Subcutaneous abdominal adipose tissue (tissue), 5 donors: ENCODE results near the gene RXRG.

Source experiments
- H3K27ac ChIP-seq: one replicate; pipeline ENCODE4 v1.7.0; 2013; ENCODE audit warnings: low read depth, mild to moderate bottlenecking, inconsistent platforms, low read length, moderate library complexity
- H3K27me3 ChIP-seq, 5 donors: one replicate each; pipeline ENCODE4 v1.7.0; 2013; ENCODE audit warnings: low read length in 5 of 5, inconsistent platforms in 1 of 5; ENCODE audit not compliant: control insufficient read depth in 5 of 5, insufficient read depth in 4 of 5
- H3K36me3 ChIP-seq, 5 donors: one replicate each; pipeline ENCODE4 v1.7.0; 2013; ENCODE audit warnings: low read length in 5 of 5; ENCODE audit not compliant: control insufficient read depth in 5 of 5, insufficient read depth in 5 of 5
- H3K4me1 ChIP-seq, 5 donors: one replicate each; pipeline ENCODE4 v1.7.0; 2013; ENCODE audit warnings: low read length in 5 of 5, mild to moderate bottlenecking in 3 of 5, moderate library complexity in 1 of 5; ENCODE audit not compliant: control insufficient read depth in 5 of 5, insufficient read depth in 5 of 5
- H3K4me3 ChIP-seq, 5 donors: one replicate each; pipeline ENCODE4 v1.7.0; 2013; ENCODE audit warnings: low read length in 5 of 5, low read depth in 1 of 5
- H3K9ac ChIP-seq, 5 donors: one replicate each; pipeline ENCODE4 v1.7.0; 2013; ENCODE audit warnings: low read length in 5 of 5, mild to moderate bottlenecking in 4 of 5, moderate library complexity in 3 of 5
- H3K9me3 ChIP-seq, 5 donors: one replicate each; pipeline ENCODE4 v1.7.0; 2013; ENCODE audit warnings: low read length in 5 of 5; ENCODE audit not compliant: control insufficient read depth in 5 of 5
- donor health status: healthy.
- donor health status: healthy.
- donor health status: healthy.
- donor health status: healthy.
- donor health status: healthy.

The RXRG gene

DNA sequence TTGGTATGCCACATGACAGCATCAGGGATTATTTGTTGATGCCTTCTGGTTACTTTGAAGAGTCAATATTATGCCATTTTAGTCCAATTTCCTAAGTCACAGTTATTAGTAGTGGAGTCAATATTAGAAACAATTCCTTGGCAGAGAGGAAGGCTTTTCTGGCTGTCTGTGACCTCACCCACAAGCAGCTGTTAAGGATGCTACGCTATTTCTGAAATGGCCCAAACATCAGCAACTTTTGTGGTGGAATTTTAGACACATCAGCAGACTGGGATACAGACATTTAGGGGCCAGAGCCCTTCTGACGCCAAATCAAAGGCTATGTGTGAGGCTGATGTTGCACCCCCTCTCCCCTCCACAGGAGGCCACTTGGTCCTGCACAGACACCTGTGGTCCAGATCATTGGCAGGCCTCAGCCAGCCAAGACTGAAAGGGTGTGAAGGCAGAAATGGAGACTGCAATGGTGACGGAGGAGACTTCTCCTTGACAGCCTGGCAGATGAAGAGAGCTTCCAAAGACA is 9.2 kb upstream of the RXRG start:
- no peaks in the 10 kb centered on the region for H3K9me3 ChIP-seq
- no peak overlapping the region for H3K9ac ChIP-seq
- no peaks in the 10 kb centered on the region for H3K4me1 ChIP-seq
- H3K27me3 ChIP-seq = no peaks in the 10 kb centered on the region
- no peaks in the 10 kb centered on the region for H3K36me3 ChIP-seq
- H3K4me3 ChIP-seq = no peak overlapping the region
- H3K27ac ChIP-seq = no peak overlapping the region

DNA sequence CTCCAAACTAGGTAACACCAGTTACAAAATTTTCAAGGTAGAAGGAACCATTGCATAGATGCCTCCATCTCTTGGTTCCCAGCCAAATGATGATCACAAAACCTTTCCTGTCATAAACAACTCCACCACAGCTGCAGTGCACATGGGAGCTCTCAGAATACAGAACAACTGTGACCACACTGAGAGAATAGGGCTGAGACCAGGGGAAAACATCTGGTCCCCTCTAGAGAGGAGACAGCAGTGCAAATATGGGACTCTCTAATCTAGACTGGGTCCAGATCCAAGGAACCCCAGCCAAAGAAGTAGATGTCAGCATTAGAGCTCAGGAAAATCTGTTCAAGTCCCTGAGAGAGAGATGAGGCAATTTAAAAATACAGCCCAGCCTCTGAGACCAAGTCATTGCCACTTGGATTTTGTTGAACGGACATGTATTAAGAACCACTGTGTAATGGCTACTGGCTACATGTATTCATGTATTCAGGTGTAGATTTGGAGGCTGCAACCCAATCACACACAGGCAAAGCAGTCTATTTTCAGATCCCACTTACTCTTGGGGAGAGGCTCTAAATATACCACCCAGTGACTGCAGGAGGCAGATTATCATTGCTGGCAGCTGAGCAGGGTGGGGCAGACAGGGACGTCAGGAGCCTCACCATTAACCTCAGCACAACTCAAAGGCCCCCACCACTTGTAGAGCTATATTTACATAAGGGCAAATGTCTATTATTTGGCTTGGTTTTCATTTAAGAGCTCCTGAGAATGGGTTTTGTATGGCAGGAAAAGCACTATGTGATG is 7.6 kb upstream of the RXRG start:
- no peak overlapping the region for H3K27ac ChIP-seq
- H3K9me3 ChIP-seq = no peaks in the 10 kb centered on the region
- H3K36me3 ChIP-seq = no peaks in the 10 kb centered on the region
- H3K27me3 ChIP-seq = no peaks in the 10 kb centered on the region
- no peak overlapping the region for H3K9ac ChIP-seq
- H3K4me1 ChIP-seq = no peaks in the 10 kb centered on the region
- H3K4me3 ChIP-seq = no peak overlapping the region

DNA sequence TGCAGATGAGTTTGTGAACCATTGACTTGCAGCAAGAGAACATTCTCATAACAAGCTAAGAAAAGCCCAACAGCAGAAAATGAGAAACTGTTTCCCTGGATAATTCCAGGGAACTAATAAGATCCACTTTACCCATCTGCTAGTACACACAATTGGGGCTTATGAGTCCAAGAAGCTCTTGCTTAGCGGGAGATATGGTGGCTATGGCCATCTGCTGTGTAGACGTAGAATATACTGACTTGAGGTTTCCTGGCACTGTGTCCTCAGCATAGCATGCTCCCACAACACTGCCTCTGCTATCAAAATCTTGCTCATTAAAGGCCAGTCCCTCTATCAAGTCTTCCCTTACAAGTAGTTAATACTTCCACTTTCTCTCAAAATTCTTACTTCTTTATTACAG is 6.8 kb upstream of the RXRG start:
- no peak overlapping the region for H3K9ac ChIP-seq
- H3K4me3 ChIP-seq = no peak overlapping the region
- H3K27me3 ChIP-seq = no peaks in the 10 kb centered on the region
- H3K36me3 ChIP-seq = no peaks in the 10 kb centered on the region
- no peak overlapping the region for H3K27ac ChIP-seq
- no peaks in the 10 kb centered on the region for H3K4me1 ChIP-seq
- no peaks in the 10 kb centered on the region for H3K9me3 ChIP-seq

DNA sequence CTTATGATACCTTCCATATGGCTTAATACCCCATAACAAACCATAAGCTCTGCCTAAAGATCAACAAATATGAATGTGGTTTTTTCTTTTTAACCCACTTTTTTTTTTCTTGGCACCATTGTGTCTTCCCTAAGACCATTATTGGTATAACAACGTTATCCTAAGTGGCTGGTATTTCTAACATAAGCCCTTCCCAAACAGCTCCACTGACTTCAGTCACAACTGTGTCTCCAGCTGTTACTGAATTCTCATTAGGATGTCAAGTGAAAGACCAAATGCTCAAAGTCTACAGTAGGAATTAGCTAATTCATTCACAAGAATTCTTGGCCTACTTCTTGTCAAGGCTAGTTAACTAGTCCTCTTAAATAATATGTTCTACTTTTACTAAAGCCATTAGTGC is 4.2 kb upstream of the RXRG start:
- Histone ChIP-seq H3K36me3 (no peaks in the 10 kb centered on the region), H3K9ac (no peak overlapping the region), H3K9me3 (no peaks in the 10 kb centered on the region), H3K4me1 (peaks cover 0 to 13% (median 12%) of the 10 kb centered on the region in 5 donors), H3K4me3 (no peak overlapping the region), H3K27ac (no peak overlapping the region), H3K27me3 (peaks cover 0 to 7% (median 4%) of the 10 kb centered on the region in 5 donors)

DNA sequence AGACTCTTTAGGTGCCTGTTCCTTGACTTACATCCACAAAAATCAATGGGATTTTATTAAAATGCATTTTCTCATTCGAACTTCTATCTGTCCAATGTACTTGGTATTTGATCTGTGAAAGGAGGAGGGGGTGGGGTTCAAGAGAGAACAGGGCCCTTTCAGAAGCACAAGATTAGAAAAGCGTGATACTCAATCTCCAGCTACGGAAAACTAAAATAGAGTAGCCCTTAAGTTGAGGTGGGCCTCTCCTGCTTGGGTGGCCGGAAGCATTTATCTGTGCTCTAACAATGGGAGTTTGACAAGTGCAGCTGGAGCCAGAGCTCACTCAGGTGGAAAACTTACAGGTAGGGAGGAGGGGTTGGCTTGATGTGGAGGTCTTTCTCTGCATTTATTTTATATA is 462 bp upstream of the RXRG start:
- H3K27me3 ChIP-seq = peaks cover 0 to 8% (median 6%) of the 10 kb centered on the region in 5 donors
- H3K36me3 ChIP-seq = no peaks in the 10 kb centered on the region
- peak overlapping the region in 4 of 5 donors; percentile 10 to 50 (median 38) for H3K4me3 ChIP-seq

DNA sequence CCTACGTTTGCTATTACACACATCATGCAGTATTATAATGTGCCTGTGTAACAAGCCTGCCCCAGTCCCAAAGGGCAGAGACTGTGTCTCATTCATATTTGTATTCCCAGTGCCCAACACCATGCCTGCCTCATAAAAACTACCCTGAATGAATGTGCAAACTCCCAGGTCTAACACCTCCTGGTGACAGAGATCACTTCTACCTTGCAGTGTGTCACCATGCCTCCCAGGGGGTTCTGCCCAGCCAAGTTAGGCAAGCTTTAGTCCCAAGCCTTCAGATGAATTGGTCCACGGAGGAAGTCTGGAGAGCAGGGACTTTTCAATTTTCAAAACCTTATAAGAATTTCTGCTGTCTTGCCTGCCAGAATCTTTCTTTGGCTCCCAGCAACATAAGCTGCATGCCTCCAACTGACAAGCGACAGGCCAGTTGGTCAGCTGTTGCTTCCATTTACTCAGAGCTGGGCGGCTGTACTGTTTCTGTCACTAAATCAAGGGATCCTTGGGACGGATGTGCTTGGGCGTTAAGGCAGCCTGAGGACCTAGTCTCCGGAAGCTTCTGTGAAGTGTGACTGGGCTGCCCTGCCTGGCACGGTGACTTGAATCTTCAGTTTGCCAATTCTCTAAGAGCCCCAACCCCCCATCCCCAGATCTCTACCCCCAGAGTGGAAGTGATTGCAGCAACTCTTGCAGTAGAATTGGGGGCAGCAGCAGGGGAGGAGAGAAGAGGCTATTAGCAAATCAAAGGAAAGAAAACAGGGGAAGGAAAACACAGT is 1.2 kb downstream of the RXRG start:
- H3K27me3 ChIP-seq = peaks cover 3 to 8% (median 6%) of the 10 kb centered on the region in 5 donors
- no peaks in the 10 kb centered on the region for H3K36me3 ChIP-seq
- peak overlapping the region in 4 of 5 donors; percentile 10 to 64 (median 31) for H3K4me3 ChIP-seq
- H3K9me3 ChIP-seq = no peaks in the 10 kb centered on the region
- H3K27ac ChIP-seq = no peak overlapping the region
- H3K4me1 ChIP-seq = peaks cover 0 to 24% (median 20%) of the 10 kb centered on the region in 5 donors
- no peak overlapping the region for H3K9ac ChIP-seq

More for the DNA sequence above, 462 bp upstream of the RXRG start:
- H3K4me1 ChIP-seq = peaks cover 0 to 24% (median 20%) of the 10 kb centered on the region in 5 donors
- no peaks in the 10 kb centered on the region for H3K9me3 ChIP-seq
- H3K27ac ChIP-seq = no peak overlapping the region
- peak overlapping the region in 2 of 5 donors; percentile 12 to 38 for H3K9ac ChIP-seq

DNA sequence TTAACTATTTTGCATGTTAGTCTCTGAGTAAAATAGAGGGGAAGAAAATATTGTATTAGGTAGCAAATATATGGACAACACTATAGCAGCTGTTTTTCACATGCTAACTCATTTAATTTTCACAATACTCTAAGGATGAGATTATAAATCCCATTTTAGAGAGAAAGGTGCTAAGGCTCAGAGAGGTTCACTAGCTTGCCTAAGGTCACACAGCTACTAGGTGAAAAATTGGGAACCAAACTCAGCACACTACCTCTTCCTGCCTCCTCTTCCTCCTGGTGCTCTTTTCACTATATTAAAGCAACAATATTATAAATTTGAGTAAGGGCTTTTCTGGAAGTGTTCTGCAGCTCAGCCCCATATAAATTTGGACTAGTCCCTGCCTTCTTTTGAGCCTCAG is 2.3 kb downstream of the RXRG start:
- Histone ChIP-seq H3K27me3 (peaks cover 3 to 8% (median 6%) of the 10 kb centered on the region in 5 donors), H3K36me3 (no peaks in the 10 kb centered on the region), H3K9ac (no peak overlapping the region), H3K9me3 (no peaks in the 10 kb centered on the region), H3K27ac (no peak overlapping the region), H3K4me1 (peaks cover 0 to 24% (median 20%) of the 10 kb centered on the region in 5 donors), H3K4me3 (no peak overlapping the region)

DNA sequence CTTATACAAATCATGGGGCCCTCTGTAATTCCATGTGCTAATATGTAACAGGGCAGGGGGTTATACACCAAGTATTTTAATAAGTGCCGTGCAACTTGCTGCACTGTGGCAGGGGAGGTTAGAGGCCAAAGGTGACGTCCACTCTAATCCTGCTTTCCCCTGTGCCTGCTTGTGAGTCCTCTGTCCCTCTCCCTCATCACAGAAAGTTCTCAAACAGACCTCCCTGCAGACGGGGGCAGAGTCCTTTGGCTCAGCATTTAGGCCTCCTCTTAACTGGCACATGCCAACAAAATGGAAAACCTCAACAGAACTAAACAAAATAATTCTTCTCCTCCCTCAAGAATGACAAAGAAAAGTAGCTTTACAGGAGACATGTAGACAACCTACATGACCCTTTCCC is 2.9 kb downstream of the RXRG start:
- peaks cover 0 to 24% (median 20%) of the 10 kb centered on the region in 5 donors for H3K4me1 ChIP-seq
- no peak overlapping the region for H3K27ac ChIP-seq
- no peak overlapping the region for H3K4me3 ChIP-seq
- H3K9me3 ChIP-seq = no peaks in the 10 kb centered on the region
- no peaks in the 10 kb centered on the region for H3K36me3 ChIP-seq
- no peak overlapping the region for H3K9ac ChIP-seq
- peaks cover 3 to 8% (median 6%) of the 10 kb centered on the region in 5 donors for H3K27me3 ChIP-seq

DNA sequence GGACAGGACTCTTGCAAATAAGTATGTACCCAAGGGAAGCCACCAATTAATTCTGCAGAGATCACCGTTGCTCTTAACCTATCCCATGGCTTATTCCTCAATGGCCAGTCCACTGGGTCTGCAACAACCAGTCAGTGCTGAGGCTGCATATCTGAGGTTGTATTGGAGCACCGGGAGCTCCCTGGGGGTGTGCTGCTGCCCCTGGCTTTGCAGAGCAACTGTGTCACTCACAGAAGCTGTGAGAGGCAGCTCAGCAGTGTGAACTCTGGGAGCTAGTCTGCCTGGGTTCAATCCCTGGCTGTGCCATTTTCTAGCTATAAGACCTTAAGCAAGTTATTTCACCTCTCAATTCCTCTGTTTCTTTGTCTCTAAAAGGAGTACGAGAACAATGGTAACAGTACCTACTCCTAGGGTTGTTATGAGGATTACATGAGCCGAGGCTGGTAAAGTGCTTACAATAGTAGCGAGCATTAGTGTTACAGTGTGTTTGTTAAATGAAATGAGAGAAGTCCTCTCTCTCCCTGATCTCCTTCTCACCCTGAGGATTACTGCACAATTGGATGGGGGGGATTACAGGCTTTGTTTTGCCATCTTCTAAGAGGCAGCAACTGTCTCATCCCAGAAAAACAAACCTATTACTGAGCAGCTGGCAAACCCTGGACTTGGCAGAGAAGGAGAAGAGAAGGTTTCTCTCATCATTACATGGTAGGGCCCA is 3.6 kb downstream of the RXRG start:
- Histone ChIP-seq H3K27me3 (peaks cover 3 to 8% (median 6%) of the 10 kb centered on the region in 5 donors), H3K9me3 (no peaks in the 10 kb centered on the region), H3K27ac (no peak overlapping the region), H3K4me3 (no peak overlapping the region), H3K36me3 (no peaks in the 10 kb centered on the region), H3K9ac (no peak overlapping the region), H3K4me1 (peaks cover 0 to 24% (median 20%) of the 10 kb centered on the region in 5 donors)
